ENCODE data around the gene TNS1. TPM values are rescaled to one million over a fixed set of nuclear protein-coding genes. Genes with fewer than 3 reads are reported as not detected.
A peak's percentile ranks its signal among the peaks of the same experiment; 100 is the strongest.

The TNS1 gene
- polyA plus RNA-seq, 1 of the 3 experiments (the other 2 are of a cell fraction): 12.1 TPM

GRCh38 chr2:217794133-217794986 is 208.4 kb downstream of the TNS1 start:
- Histone ChIP-seq H3K27ac (ENCODE audit: low read depth in 2 of 2, low read length in 1 of 2) (no peak overlapping the region), H3K4me3 (ENCODE audit: low read depth in 2 of 2, low read length in 1 of 2) (no peak overlapping the region), H3K79me2 (ENCODE audit: insufficient read depth) (no peaks in the 10 kb centered on the region), H3K27me3 (ENCODE audit: insufficient read depth) (no peaks in the 10 kb centered on the region), H3K36me3 (replicated peaks in 1 of 2; ENCODE audit: control insufficient read depth in 1 of 2, insufficient read depth in 2 of 2, low read length in 1 of 2) (peaks cover 0 to 5% of the 10 kb centered on the region in 2 experiments), H4K20me1 (ENCODE audit: insufficient read depth) (no peaks in the 10 kb centered on the region; the same call in 1 of the 2 replicates), H3K4me2 (no peak overlapping the region), H3K4me1 (ENCODE audit: control insufficient read depth in 1 of 2, insufficient read depth in 2 of 2, low read depth in 1 of 2, low read length in 1 of 2) (peaks cover 0 to 11% of the 10 kb centered on the region in 2 experiments; a peak in 1 of 4 replicates), H3F3A (replicated peaks; ENCODE audit: insufficient read depth) (peaks cover 57% of the 10 kb centered on the region), H3K9ac (no peak overlapping the region), H3K9me3 (no peaks in the 10 kb centered on the region), H2AFZ (ENCODE audit: low read depth) (no peak overlapping the region), H3K9me2 (no peaks in the 10 kb centered on the region)
- peak; percentile 3 for DNase-seq
- TF ChIP-seq SIN3A (IDR thresholded peaks at IDR 0.05; ENCODE audit: borderline replicate concordance, low read depth, low read length) (no peak), TAF1 (IDR thresholded peaks at IDR 0.05; ENCODE audit: borderline replicate concordance, low read depth, low read length) (no peak), POLR2AphosphoS5 (IDR thresholded peaks at IDR 0.05; ENCODE audit: low read depth, low read length) (no peak)
- ChIA-PET CTCF (interaction anchor here (0.8 to 18.5 kb wide), 8 partner anchors 9 to 273 kb away, joined by 3 to 666 read pairs (median 4); partner anchors contain the start of gene TNS1), POLR2A (interaction anchor here (0.5 kb wide), 1 partner anchor 39 kb away, joined by 3 read pairs; no protein-coding TSS in a partner anchor)
- 94% methylated on average over 10 of the region's 13 CpGs for WGBS (ENCODE audit: low lambda C conversion rate)

GRCh38 chr2:217793566-217794132 is 209.1 kb downstream of the TNS1 start:
- peak; percentile 11 for DNase-seq
- peaks cover 0 to 12% of the 10 kb centered on the region in 2 experiments; a peak in 1 of 4 replicates for H3K4me1 ChIP-seq (ENCODE audit: control insufficient read depth in 1 of 2, insufficient read depth in 2 of 2, low read depth in 1 of 2, low read length in 1 of 2)
- H3K9me2 ChIP-seq: no peaks in the 10 kb centered on the region
- CTCF ChIA-PET: interaction anchor here (1.0 to 18.5 kb wide), 7 partner anchors 8 to 239 kb away, joined by 3 to 666 read pairs (median 14); partner anchors contain the start of gene TNS1
- peaks cover 0 to 5% of the 10 kb centered on the region in 2 experiments for H3K36me3 ChIP-seq (replicated peaks in 1 of 2; ENCODE audit: control insufficient read depth in 1 of 2, insufficient read depth in 2 of 2, low read length in 1 of 2)
- H3K4me3 ChIP-seq (ENCODE audit: low read depth in 2 of 2, low read length in 1 of 2): no peak overlapping the region
- H3K9ac ChIP-seq: no peak overlapping the region
- POLR2A ChIA-PET: no interaction called here
- no peaks in the 10 kb centered on the region; the same call in 1 of the 2 replicates for H4K20me1 ChIP-seq (ENCODE audit: insufficient read depth)
- no peaks in the 10 kb centered on the region for H3K27me3 ChIP-seq (ENCODE audit: insufficient read depth)
- H3K79me2 ChIP-seq (ENCODE audit: insufficient read depth): no peaks in the 10 kb centered on the region
- no peak overlapping the region for H3K4me2 ChIP-seq
- no peak overlapping the region for H2AFZ ChIP-seq (ENCODE audit: low read depth)
- no peaks in the 10 kb centered on the region for H3K9me3 ChIP-seq
- H3K27ac ChIP-seq (ENCODE audit: low read depth in 2 of 2, low read length in 1 of 2): no peak overlapping the region
- H3F3A ChIP-seq (replicated peaks; ENCODE audit: insufficient read depth): peaks cover 53% of the 10 kb centered on the region
- 78% methylated on average over 8 of the region's 8 CpGs for WGBS (ENCODE audit: low lambda C conversion rate)
- TF ChIP-seq CHD2 (IDR thresholded peaks at IDR 0.05; ENCODE audit: low read length, partially characterized antibody): no peak
- TF ChIP-seq MXI1 (IDR thresholded peaks at IDR 0.05; ENCODE audit: low read depth, low read length): no peak
- TF ChIP-seq POLR2AphosphoS5 (IDR thresholded peaks at IDR 0.05; ENCODE audit: low read depth, low read length): no peak
- TF ChIP-seq REST (IDR thresholded peaks at IDR 0.05; ENCODE audit: low read depth, low read length): no peak
- TF ChIP-seq PBX3 (IDR thresholded peaks at IDR 0.05): no peak
- TF ChIP-seq RAD21 (IDR thresholded peaks at IDR 0.05; ENCODE audit: low read length): no peak
- no peak for TF ChIP-seq CTCF (IDR thresholded peaks at IDR 0.05)
- no peak for TF ChIP-seq TAF1 (IDR thresholded peaks at IDR 0.05; ENCODE audit: borderline replicate concordance, low read depth, low read length)
- no peak for TF ChIP-seq ZBTB33 (IDR thresholded peaks at IDR 0.05; ENCODE audit: borderline replicate concordance, low read depth)
- no peak for TF ChIP-seq RCOR1 (IDR thresholded peaks at IDR 0.05; ENCODE audit: low read length)
- no peak for TF ChIP-seq GATA2 (CRISPR knock-in tag; IDR thresholded peaks at IDR 0.05)
- TF ChIP-seq NRF1 (IDR thresholded peaks at IDR 0.05; ENCODE audit: low read depth, low read length): no peak
- no peak for TF ChIP-seq JUND (IDR thresholded peaks at IDR 0.05)
- TF ChIP-seq NFIC (IDR thresholded peaks at IDR 0.05; ENCODE audit: borderline replicate concordance): no peak
- no peak for TF ChIP-seq RXRA (IDR thresholded peaks at IDR 0.05; ENCODE audit: borderline replicate concordance, low read depth)
